HG03025 (cell line): ENCODE measurements around the gene ARMC3.
"Not testable (repeated sequence)": the region's sequence is repeated elsewhere in the genome, so short reads cannot be mapped to it uniquely, and the experiment has no call there.

Source experiments
- ATAC-seq: cut with Tn5 transposase; IDR thresholded peaks from one replicate; pipeline ENCODE4 v1.9.1; 2021; ENCODE audit warnings: mild to moderate bottlenecking, moderate library complexity; ENCODE audit not compliant: unreplicated experiment, low FRiP score

The ARMC3 gene

GRCh38 chr10:23069019-23069815, 141.4 kb downstream of the ARMC3 start:
- ATAC-seq = no peak

GRCh38 chr10:23070092-23070912, 142.4 kb downstream of the ARMC3 start:
- ATAC-seq = not testable (repeated sequence)

- ATAC-seq = peak; percentile 49
These were observed 143.0 kb downstream of the ARMC3 start for GRCh38 chr10:23070913-23071218.

GRCh38 chr10:23072593-23072992, 144.7 kb downstream of the ARMC3 start:
- ATAC-seq = not testable (repeated sequence)

- no peak for ATAC-seq
These were observed 145.7 kb downstream of the ARMC3 start for GRCh38 chr10:23073527-23073926.

- ATAC-seq = no peak
These were observed 147.8 kb downstream of the ARMC3 start for GRCh38 chr10:23075672-23076071.

- ATAC-seq = no peak
These were observed 150.3 kb downstream of the ARMC3 start for GRCh38 chr10:23078114-23078513.

- ATAC-seq = no peak
These were observed 151.8 kb downstream of the ARMC3 start for GRCh38 chr10:23079700-23080099.

- no peak for ATAC-seq
These were observed 152.4 kb downstream of the ARMC3 start for GRCh38 chr10:23080262-23080661.

- ATAC-seq = no peak
These were observed 153.4 kb downstream of the ARMC3 start for GRCh38 chr10:23081221-23081750.

- no peak for ATAC-seq
These were observed 154.0 kb downstream of the ARMC3 start for GRCh38 chr10:23081891-23082290.
